GM23338 (cell line): ENCODE data around the gene ROBO3. TPM values are rescaled to one million over a fixed set of nuclear protein-coding genes. Genes with fewer than 3 reads are reported as not detected.

Experiments
- ATAC-seq: fragments of 200-7000 bp; cut with Tn5 transposase; 3 replicates; pipeline ENCODE4 v1.9.1; 2020
- DNase-seq: peaks from one replicate; pipeline ENCODE4 v3.0.0-alpha.2; 2015; ENCODE audit warnings: low spot score
- H2AFZ ChIP-seq: fragments of 200-600 bp; sonication (generic); 2 replicates; pipeline ENCODE4 v1.8.0; 2016; ENCODE audit warnings: antibody characterized with exemption, mild to moderate bottlenecking, moderate library complexity
- H3F3A ChIP-seq: fragments of 200-600 bp; sonication (generic); replicated peaks from 2 replicates; pipeline ENCODE4 v1.8.0; 2017; ENCODE audit warnings: antibody characterized with exemption, mixed run types, low read depth
- H3K27ac ChIP-seq: fragments of 200-600 bp; sonication (generic); 2 replicates; pipeline ENCODE4 v1.6.1; 2016; ENCODE audit warnings: low read depth
- H3K27me3 ChIP-seq: fragments of 200-600 bp; sonication (generic); 2 replicates; pipeline ENCODE4 v1.8.0; 2016; ENCODE audit warnings: mild to moderate bottlenecking, mixed run types, moderate library complexity; ENCODE audit not compliant: insufficient read depth
- H3K36me3 ChIP-seq: fragments of 200-600 bp; sonication (generic); 2 replicates; pipeline ENCODE4 v1.8.0; 2016; ENCODE audit warnings: mild to moderate bottlenecking; ENCODE audit not compliant: insufficient read depth
- H3K4me1 ChIP-seq: fragments of 200-600 bp; sonication (generic); 2 replicates; pipeline ENCODE4 v1.8.0; 2016; ENCODE audit warnings: mild to moderate bottlenecking, moderate library complexity; ENCODE audit not compliant: insufficient read depth
- H3K4me2 ChIP-seq: fragments of 200-600 bp; sonication (generic); 2 replicates; pipeline ENCODE4 v1.7.1; 2017; ENCODE audit warnings: mixed run types
- H3K4me3 ChIP-seq: fragments of 200-600 bp; sonication (generic); 2 replicates; pipeline ENCODE4 v1.6.1; 2016; ENCODE audit warnings: mixed run types
- H3K79me2 ChIP-seq: fragments of 200-600 bp; sonication (generic); replicated peaks from 2 replicates; pipeline ENCODE4 v1.8.0; 2017; ENCODE audit warnings: mild to moderate bottlenecking; ENCODE audit not compliant: insufficient read depth
- H3K9me2 ChIP-seq: fragments of 200-600 bp; sonication (generic); 2 replicates; pipeline ENCODE4 v1.8.0; 2017; ENCODE audit not compliant: insufficient read depth
- H4K20me1 ChIP-seq: fragments of 200-600 bp; sonication (generic); replicated peaks from 2 replicates; pipeline ENCODE4 v1.8.0; 2017; ENCODE audit warnings: mild to moderate bottlenecking; ENCODE audit not compliant: insufficient read depth
- H3K27ac Mint-ChIP-seq: 2 replicates; pipeline ENCODE4 v1.8.0; 2020; ENCODE audit warnings: inconsistent platforms, mild to moderate bottlenecking, moderate library complexity, mixed read lengths
- H3K27me3 Mint-ChIP-seq: 3 replicates; pipeline ENCODE4 v1.8.0; 2022; ENCODE audit warnings: low read depth, mild to moderate bottlenecking, moderate library complexity, mixed read lengths, inconsistent platforms; ENCODE audit not compliant: insufficient read depth, poor library complexity
- H3K36me3 Mint-ChIP-seq: 3 replicates; pipeline ENCODE4 v1.8.0; 2021; ENCODE audit warnings: low read depth, mild to moderate bottlenecking, inconsistent platforms, moderate library complexity, mixed read lengths
- H3K4me1 Mint-ChIP-seq: 3 replicates; pipeline ENCODE4 v1.8.0; 2020; ENCODE audit warnings: mild to moderate bottlenecking, inconsistent platforms, mixed read lengths
- H3K4me3 Mint-ChIP-seq: 3 replicates; pipeline ENCODE4 v1.8.0; 2021; ENCODE audit warnings: moderate library complexity, mild to moderate bottlenecking, inconsistent platforms, mixed read lengths
- H3K9me3 Mint-ChIP-seq: 3 replicates; pipeline ENCODE4 v1.8.0; 2020; ENCODE audit warnings: moderate library complexity, mild to moderate bottlenecking, inconsistent platforms, mixed read lengths
- ETS1 ChIP-seq: IDR thresholded peaks from 2 replicates; pipeline ENCODE4 v1.6.1; 2016; ENCODE audit warnings: antibody characterized with exemption
- EZH2 ChIP-seq: fragments of 200-600 bp; sonication (generic); IDR thresholded peaks from one replicate; pipeline ENCODE4 v1.8.0; 2017; ENCODE audit warnings: antibody characterized with exemption, mild to moderate bottlenecking, low read depth; ENCODE audit not compliant: unreplicated experiment
- JUNB ChIP-seq: IDR thresholded peaks from one replicate; pipeline ENCODE4 v1.6.1; 2016; ENCODE audit warnings: antibody characterized with exemption; ENCODE audit not compliant: unreplicated experiment
- POLR2AphosphoS5 ChIP-seq: IDR thresholded peaks from 2 replicates; pipeline ENCODE4 v1.6.1; 2016; ENCODE audit warnings: antibody characterized with exemption, low read depth
- ZNF114 ChIP-seq: fragments of 250-450 bp; sonication (Bioruptor Pico); IDR thresholded peaks from 2 replicates; pipeline ENCODE4 v1.5.0; 2020; ENCODE audit warnings: mild to moderate bottlenecking, moderate library complexity
- ZNF462 ChIP-seq: fragments of 250-450 bp; sonication (Bioruptor Pico); IDR thresholded peaks from 2 replicates; pipeline ENCODE4 v1.5.0; 2020; ENCODE audit warnings: mild to moderate bottlenecking, moderate library complexity
- polyA plus RNA-seq: library from polyadenylated mRNA; unstranded; fragments of >200 nt; fragmentation: Nextera tagmentation; extraction: Ambion mirVana; gene quantifications from 2 replicates; pipeline ENCODE4 v1.2.1, GENCODE V29; 2016
- total RNA-seq: library from RNA; depleted of rRNA; stranded (reverse); fragments of >200 nt; shearing (Covaris generic); gene quantifications from 2 replicates; pipeline ENCODE4 v1.2.3, GENCODE V29; 2014

The ROBO3 gene
- total and polyA plus RNA-seq, 2 experiments from 2014 or later = 17.0 to 21.4 TPM

GRCh38 chr11:124843616-124843910, 21.7 kb upstream of the ROBO3 start:
- no peaks in the 10 kb centered on the region for H3K79me2 ChIP-seq
- peaks cover 38% of the 10 kb centered on the region for H4K20me1 ChIP-seq
- peaks cover 4% of the 10 kb centered on the region; the same call in 2 of the 3 replicates for H3K9me3 Mint-ChIP-seq
- no peak for DNase-seq
- H3K4me1 ChIP-seq = peaks cover 18% of the 10 kb centered on the region
- ATAC-seq = no peak
- H3K27me3 Mint-ChIP-seq = peaks cover 7% of the 10 kb centered on the region
- peaks cover 24% of the 10 kb centered on the region; the same call in 1 of the 2 replicates for H3F3A ChIP-seq
- no peaks in the 10 kb centered on the region for H3K9me2 ChIP-seq
- H3K27ac Mint-ChIP-seq = no peak overlapping the region
- TF ChIP-seq ETS1 (no peak), POLR2AphosphoS5 (no peak), EZH2 (peak; percentile 59)
- H3K36me3 ChIP-seq = no peaks in the 10 kb centered on the region
- H3K4me3 ChIP-seq = peak overlapping the region; percentile 54
- H2AFZ ChIP-seq = no peak overlapping the region
- peaks cover 27% of the 10 kb centered on the region for H3K4me1 Mint-ChIP-seq
- H3K27ac ChIP-seq = no peak overlapping the region
- no peaks in the 10 kb centered on the region for H3K36me3 Mint-ChIP-seq
- peak overlapping the region; percentile 86 for H3K4me2 ChIP-seq
- H3K27me3 ChIP-seq = peaks cover 100% of the 10 kb centered on the region
- H3K4me3 Mint-ChIP-seq = peak overlapping the region; percentile 65

GRCh38 chr11:124844664-124845079, 20.6 kb upstream of the ROBO3 start:
- Histone ChIP-seq H4K20me1 (peaks cover 38% of the 10 kb centered on the region), H3K9me2 (no peaks in the 10 kb centered on the region), H3K27me3 (peaks cover 100% of the 10 kb centered on the region), H3K4me3 (no peak overlapping the region), H3K4me1 (peaks cover 21% of the 10 kb centered on the region), H3K79me2 (no peaks in the 10 kb centered on the region), H3K36me3 (no peaks in the 10 kb centered on the region), H3K4me2 (no peak overlapping the region), H3F3A (peaks cover 21% of the 10 kb centered on the region; the same call in 1 of the 2 replicates), H2AFZ (no peak overlapping the region), H3K27ac (no peak overlapping the region)
- ATAC-seq = no peak
- Mint-ChIP-seq H3K9me3 (peaks cover 4% of the 10 kb centered on the region; the same call in 2 of the 3 replicates), H3K27ac (no peak overlapping the region), H3K4me3 (no peak overlapping the region; the same call in 2 of the 3 replicates), H3K4me1 (peaks cover 30% of the 10 kb centered on the region), H3K36me3 (no peaks in the 10 kb centered on the region), H3K27me3 (no peaks in the 10 kb centered on the region)
- peak; percentile 17 for DNase-seq
- TF ChIP-seq ZNF114 (CRISPR knock-in tag) (no peak), EZH2 (peak; percentile 48)

- H3K27me3 ChIP-seq = peaks cover 100% of the 10 kb centered on the region
- no peak for ATAC-seq
- H3K27me3 Mint-ChIP-seq = no peaks in the 10 kb centered on the region
These were observed 19.1 kb upstream of the ROBO3 start for GRCh38 chr11:124846070-124846673.

More at GRCh38 chr11:124846070-124846673, 19.1 kb upstream of the ROBO3 start:
- Mint-ChIP-seq H3K4me1 (peaks cover 24% of the 10 kb centered on the region), H3K36me3 (no peaks in the 10 kb centered on the region), H3K4me3 (no peak overlapping the region), H3K27ac (no peak overlapping the region), H3K9me3 (peaks cover 4% of the 10 kb centered on the region; the same call in 1 of the 3 replicates)
- no peaks in the 10 kb centered on the region for H3K36me3 ChIP-seq
- H3K4me2 ChIP-seq = no peak overlapping the region
- H3K9me2 ChIP-seq = no peaks in the 10 kb centered on the region
- no peak overlapping the region for H3K27ac ChIP-seq
- no peak for DNase-seq
- H3K79me2 ChIP-seq = no peaks in the 10 kb centered on the region
- H3K4me3 ChIP-seq = no peak overlapping the region
- H4K20me1 ChIP-seq = peaks cover 26% of the 10 kb centered on the region
- peaks cover 17% of the 10 kb centered on the region for H3K4me1 ChIP-seq
- H3F3A ChIP-seq = peaks cover 15% of the 10 kb centered on the region; the same call in 1 of the 2 replicates
- no peak overlapping the region for H2AFZ ChIP-seq
- TF ChIP-seq JUNB (no peak), ZNF462 (CRISPR knock-in tag) (no peak)
